ENCODE measurements around the gene OXGR1.

The OXGR1 gene

DNA sequence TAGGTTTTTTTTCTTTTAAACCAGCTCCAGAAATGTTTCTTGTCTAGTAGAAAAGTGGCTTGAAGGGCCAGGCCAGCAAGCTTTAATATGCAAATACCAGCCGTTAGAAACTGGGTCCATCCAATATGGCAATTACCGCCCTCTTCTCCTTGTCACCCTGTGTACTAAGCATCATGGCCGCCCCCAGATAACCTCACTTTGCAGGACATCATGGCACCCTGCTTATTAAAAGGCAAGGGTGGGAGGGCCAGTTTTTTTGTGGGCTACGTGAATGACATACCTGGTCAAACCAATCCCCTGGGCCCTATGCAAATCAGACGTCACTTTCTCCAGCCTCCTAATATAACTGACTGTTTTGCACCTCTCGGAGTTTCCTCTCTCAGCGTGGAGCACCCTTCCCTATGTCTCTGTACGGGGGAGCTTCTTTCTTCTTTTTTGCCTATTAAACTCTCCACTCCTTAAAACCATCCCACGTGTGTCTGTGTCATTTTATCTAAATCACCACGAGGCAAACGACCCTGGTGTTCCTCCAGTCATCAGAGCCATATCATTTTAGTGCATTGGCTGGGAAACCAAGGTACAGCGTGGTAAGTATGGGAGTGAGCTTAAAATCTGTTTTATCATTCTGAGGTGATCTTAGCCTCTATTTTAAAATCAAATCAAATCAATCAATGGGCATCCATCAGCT is 27.7 kb downstream of the OXGR1 start:
- no peak overlapping the region for H3K4me3 ChIP-seq (ENCODE audit: control insufficient read depth, low read depth, low read length)
- no peak for DNase-seq (ENCODE audit: low read depth)
- TF ChIP-seq, protein P1, sequence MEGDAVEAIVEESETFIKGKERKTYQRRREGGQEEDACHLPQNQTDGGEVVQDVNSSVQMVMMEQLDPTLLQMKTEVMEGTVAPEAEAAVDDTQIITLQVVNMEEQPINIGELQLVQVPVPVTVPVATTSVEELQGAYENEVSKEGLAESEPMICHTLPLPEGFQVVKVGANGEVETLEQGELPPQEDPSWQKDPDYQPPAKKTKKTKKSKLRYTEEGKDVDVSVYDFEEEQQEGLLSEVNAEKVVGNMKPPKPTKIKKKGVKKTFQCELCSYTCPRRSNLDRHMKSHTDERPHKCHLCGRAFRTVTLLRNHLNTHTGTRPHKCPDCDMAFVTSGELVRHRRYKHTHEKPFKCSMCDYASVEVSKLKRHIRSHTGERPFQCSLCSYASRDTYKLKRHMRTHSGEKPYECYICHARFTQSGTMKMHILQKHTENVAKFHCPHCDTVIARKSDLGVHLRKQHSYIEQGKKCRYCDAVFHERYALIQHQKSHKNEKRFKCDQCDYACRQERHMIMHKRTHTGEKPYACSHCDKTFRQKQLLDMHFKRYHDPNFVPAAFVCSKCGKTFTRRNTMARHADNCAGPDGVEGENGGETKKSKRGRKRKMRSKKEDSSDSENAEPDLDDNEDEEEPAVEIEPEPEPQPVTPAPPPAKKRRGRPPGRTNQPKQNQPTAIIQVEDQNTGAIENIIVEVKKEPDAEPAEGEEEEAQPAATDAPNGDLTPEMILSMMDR (conservative IDR thresholded peaks at IDR 0.05; ENCODE audit: control insufficient read depth, insufficient read depth, low read depth, low read length), result no peak

DNA sequence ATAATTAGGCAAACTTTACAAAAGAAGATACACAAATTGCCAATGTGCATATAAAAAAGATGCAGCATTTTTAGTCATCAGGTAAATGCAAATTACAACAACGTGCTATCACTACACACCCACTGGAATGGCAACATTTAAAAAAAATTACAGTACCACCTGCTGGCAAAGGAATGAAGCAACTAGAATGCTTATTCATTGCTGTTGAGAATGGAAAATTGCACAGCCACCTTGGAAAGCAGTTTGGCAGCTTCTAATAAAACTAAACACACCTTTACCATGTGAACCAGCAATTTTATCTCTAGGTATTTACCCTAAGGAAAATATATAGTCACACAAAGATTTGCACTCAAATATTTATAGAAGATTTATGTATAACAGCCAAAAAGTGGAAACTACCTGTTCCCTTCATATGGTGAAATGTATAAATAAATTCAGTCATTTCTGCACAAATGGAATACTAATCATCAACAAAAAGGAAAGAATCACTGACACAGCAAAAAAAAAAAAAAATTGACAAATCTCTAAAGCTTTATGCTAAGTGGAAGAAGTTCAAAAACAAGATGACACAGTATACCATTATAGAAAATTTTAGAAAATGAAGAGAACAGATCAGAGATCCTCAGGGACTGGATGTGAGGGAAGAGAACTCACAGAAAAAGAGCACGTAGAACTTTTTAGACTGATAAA is 30.3 kb downstream of the OXGR1 start:
- no peak for DNase-seq (ENCODE audit: low read depth)
- TF ChIP-seq, protein P1 (conservative IDR thresholded peaks at IDR 0.05; ENCODE audit: control insufficient read depth, insufficient read depth, low read depth, low read length), result no peak

DNA sequence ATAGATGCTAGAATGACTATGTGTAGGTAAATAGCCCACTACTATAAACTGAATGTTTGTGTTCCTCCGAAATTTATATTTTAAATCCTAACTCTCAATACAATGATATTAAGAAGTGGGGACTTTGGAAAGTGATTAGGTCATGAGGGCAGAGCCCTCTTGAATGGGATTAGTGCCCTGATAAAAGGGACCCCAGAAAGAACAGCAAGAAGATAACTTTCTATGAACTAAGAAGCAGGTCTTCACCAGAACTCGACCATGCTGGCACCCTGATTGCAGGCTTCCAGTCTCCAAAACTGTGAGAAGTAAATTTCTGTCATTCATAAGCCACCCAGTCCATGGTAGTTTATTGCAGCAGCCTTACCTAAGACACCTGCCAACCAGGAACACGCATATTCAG is 33.9 kb downstream of the OXGR1 start:
- no peak overlapping the region for H3K4me3 ChIP-seq (ENCODE audit: control insufficient read depth, low read depth, low read length)
- TF ChIP-seq, protein P1 (conservative IDR thresholded peaks at IDR 0.05; ENCODE audit: control insufficient read depth, insufficient read depth, low read depth, low read length), result no peak

More for the DNA sequence above, 30.3 kb downstream of the OXGR1 start:
- no peak overlapping the region for H3K4me3 ChIP-seq (ENCODE audit: control insufficient read depth, low read depth, low read length)

DNA sequence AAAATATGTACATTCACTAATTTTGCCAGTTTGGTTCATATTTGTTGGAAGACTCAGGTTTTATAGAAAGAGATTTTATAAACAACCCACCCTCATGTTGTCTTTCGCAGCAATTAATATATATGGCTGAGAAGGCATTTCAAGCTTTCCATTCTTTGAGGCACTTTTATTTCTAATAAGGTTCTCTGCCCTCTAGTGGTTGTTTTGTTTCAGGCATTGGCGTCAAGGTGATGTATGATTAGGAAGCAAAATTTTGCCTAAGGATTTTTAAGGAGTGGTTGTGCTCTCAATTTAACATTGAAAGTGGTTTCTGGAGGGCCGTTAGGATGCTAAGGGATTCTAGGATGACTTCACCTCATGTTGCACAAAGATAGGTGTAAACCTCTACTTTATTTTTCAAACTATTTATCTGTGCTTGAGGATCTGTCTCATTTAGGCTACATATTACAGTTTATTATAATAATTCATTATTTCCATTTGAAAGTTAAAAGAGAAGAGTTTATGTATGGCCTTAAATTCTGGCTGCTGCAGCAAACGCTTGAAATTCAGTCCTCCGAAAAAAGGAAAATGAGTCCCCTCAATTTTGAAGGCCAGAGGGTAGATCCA is 35.9 kb downstream of the OXGR1 start:
- DNase-seq (ENCODE audit: low read depth), result peak; percentile 47

More for the DNA sequence above, 33.9 kb downstream of the OXGR1 start:
- no peak for DNase-seq (ENCODE audit: low read depth)

DNA sequence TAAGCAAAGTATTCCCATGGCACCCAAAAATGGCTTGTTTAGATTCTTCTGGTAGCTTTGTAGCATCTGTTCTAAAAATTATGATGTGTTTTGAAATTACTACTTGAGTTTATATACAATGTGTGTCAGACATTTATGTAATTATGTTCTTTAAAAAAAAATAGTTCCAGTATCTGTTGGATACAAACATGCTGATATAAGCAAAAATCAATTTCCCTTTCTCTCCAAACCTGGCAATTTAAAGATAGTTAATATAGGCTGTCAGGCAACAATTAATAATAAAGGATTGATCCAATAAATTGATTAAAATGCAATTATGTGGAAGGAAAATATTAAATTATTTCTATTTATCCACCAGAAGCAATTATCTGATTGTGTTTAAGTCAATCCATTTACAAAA is 41.7 kb downstream of the OXGR1 start:
- no peak overlapping the region for H3K4me3 ChIP-seq (ENCODE audit: control insufficient read depth, low read depth, low read length)
- no peak for DNase-seq (ENCODE audit: low read depth)
- TF ChIP-seq, protein P1 (conservative IDR thresholded peaks at IDR 0.05; ENCODE audit: control insufficient read depth, insufficient read depth, low read depth, low read length), result no peak

More for the DNA sequence above, 35.9 kb downstream of the OXGR1 start:
- H3K4me3 ChIP-seq (ENCODE audit: control insufficient read depth, low read depth, low read length), result no peak overlapping the region
- TF ChIP-seq, protein P1 (conservative IDR thresholded peaks at IDR 0.05; ENCODE audit: control insufficient read depth, insufficient read depth, low read depth, low read length), result peak; percentile 79

DNA sequence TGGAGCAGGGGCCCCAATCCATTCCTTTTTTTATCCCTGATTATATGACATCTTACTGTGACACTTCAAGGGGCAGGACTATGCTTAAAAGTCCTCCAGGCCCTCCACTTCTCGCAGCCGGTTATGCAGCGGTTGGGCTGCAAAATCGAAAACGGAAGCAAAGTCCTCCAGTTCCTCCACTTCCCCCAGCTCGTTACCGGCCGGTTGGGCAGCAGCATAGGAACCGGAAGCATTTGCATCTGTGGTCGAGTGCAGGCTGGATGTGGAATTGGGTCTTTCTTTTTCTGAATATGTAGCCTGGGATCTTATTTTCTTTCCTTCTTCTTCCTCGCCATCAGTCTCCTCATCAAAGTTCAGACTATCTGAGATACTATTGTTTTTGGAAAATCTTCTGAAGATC is 46.1 kb downstream of the OXGR1 start:
- H3K4me3 ChIP-seq (ENCODE audit: control insufficient read depth, low read depth, low read length), result no peak overlapping the region
- TF ChIP-seq, protein P1 (conservative IDR thresholded peaks at IDR 0.05; ENCODE audit: control insufficient read depth, insufficient read depth, low read depth, low read length), result no peak
- no peak for DNase-seq (ENCODE audit: low read depth)
